ENCODE measurements around the gene MCAM.

DNA sequence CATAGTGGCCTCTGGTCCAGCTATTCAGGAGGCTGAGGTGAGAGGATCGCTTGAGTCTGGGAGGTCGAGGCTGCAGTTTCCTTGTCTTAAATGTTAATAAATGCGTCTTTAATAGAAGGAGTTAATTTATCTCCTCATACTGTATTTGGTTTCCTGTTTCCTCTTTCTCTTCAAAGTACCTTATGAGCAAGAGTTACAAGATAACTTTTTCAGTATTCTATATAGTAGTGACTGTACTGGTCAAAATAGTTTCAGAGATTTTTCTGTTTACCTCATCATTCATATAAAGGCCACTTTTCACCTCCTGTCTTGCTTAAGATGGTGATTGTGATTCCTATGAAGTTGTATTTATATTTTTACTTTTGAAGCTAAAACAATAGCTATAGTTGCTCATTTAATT, 50.9 kb downstream of the MCAM start:
- TF ChIP-seq, protein P1, sequence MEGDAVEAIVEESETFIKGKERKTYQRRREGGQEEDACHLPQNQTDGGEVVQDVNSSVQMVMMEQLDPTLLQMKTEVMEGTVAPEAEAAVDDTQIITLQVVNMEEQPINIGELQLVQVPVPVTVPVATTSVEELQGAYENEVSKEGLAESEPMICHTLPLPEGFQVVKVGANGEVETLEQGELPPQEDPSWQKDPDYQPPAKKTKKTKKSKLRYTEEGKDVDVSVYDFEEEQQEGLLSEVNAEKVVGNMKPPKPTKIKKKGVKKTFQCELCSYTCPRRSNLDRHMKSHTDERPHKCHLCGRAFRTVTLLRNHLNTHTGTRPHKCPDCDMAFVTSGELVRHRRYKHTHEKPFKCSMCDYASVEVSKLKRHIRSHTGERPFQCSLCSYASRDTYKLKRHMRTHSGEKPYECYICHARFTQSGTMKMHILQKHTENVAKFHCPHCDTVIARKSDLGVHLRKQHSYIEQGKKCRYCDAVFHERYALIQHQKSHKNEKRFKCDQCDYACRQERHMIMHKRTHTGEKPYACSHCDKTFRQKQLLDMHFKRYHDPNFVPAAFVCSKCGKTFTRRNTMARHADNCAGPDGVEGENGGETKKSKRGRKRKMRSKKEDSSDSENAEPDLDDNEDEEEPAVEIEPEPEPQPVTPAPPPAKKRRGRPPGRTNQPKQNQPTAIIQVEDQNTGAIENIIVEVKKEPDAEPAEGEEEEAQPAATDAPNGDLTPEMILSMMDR (IDR thresholded peaks at IDR 0.05), result no peak
- TF ChIP-seq POLR2AphosphoS5 (IDR thresholded peaks at IDR 0.05) (no peak), POLR2A (IDR thresholded peaks at IDR 0.05) (no peak), EP300 (IDR thresholded peaks at IDR 0.05) (no peak)
